Activated T-helper 9 cell treated with anti-CD3 and anti-CD28 coated beads, Interleukin-2, amount 50 U/mL, for 16 hours (primary cell): ENCODE measurements around the gene POC1A.

ENCODE experiments used
- DNase-seq: peaks from one replicate; pipeline ENCODE4 v3.0.0-alpha.2; 2020; ENCODE audit warnings: low read depth

The POC1A gene

DNA sequence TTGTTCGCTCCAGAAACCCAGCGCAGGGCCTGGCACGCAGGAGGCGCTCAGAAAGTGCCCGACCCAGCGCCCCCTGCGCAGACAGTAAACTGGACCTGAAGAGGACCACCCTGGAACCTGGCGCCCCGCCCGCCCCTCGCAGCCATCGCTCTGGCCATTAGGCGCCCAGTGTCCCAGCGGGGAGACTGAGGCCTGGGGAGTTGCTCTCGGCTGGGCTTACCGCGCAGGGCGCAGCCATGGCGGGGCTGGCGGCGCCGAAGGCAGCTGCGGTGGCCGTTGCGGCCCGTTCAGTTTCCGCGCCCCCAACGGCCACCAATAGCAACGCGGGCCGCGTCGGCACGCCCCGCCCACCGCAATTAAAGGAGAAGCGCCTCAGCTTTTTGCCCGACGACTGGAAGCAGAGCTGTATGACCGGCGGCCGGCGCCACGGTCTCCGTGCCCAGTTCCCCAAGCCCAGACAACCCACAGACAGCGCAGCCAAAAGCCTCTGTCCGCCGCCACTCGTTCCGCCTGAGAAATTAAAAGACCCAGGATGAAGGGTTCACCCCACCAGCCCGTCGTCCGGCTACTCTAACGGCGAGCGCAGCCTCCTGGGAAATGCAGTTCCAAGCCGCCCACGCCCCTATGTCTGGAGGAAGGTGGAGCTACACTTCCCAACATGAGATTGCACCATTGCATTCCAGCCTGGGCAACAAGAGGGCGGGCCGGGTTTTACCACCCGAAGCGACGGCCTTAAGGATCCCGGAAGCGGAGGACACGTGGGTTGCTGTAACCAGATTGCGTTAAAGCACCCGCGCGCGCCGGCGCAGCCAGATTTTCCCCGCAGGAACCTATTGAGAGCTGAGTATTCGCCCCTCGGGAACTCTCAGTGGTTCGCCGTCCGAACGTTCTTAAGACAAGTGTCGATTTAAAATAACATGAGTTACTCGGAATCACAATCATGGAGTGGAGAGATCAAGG, at the start of gene POC1A:
Gene POC1A, minus strand, starts transcription at position 289 of the 960 bp plus-strand sequence. Its CDS starts 51 bp downstream, at position 238.
- DNase-seq: peak; percentile 80

DNA sequence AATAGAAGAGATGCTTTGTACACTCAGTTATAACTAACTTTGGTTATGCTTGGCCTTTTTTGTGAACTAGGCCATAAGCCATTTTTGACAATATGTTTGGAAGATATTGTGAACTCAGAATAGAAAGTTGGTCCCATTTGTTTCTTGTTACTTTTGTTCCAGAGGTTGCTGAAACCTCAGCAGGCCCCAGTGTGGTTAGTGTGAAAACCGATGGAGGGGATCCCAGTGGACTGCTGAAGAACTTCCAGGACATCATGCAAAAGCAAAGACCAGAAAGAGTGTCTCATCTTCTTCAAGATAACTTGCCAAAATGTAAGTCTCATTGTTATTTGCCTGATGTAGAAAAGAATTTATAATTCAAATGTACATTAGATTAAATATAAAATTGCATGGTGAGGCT, 49.5 kb upstream of the POC1A start:
- DNase-seq: no peak

DNA sequence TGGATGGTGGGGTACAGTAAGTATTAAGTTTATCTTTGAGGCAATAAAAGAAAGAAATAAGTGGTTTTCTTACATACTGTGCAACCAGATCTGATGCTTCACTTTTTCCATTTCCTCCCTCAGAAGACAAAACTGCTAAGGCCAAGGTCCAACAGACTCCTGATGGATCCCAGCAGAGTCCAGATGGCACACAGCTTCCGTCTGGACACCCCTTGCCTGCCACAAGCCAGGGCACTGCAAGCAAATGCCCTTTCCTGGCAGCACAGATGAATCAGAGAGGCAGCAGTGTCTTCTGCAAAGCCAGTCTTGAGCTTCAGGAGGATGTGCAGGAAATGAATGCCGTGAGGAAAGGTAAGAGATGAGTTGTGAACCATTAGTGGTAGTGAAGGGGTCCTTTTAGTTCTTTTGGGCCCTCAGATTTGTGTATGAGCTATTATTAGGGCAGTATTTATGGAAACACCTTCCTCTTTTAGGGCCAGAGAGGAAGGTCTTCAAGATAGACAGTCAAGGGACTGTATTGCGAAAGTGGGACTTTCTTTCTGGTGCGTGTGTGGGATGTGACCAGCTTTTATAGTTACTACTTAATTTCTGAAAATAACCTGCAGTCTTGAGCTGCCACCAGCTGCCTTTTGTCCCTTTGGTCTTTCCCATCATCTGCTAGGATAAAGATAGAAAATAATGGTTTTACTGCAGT, 48.3 kb upstream of the POC1A start:
- no peak for DNase-seq

DNA sequence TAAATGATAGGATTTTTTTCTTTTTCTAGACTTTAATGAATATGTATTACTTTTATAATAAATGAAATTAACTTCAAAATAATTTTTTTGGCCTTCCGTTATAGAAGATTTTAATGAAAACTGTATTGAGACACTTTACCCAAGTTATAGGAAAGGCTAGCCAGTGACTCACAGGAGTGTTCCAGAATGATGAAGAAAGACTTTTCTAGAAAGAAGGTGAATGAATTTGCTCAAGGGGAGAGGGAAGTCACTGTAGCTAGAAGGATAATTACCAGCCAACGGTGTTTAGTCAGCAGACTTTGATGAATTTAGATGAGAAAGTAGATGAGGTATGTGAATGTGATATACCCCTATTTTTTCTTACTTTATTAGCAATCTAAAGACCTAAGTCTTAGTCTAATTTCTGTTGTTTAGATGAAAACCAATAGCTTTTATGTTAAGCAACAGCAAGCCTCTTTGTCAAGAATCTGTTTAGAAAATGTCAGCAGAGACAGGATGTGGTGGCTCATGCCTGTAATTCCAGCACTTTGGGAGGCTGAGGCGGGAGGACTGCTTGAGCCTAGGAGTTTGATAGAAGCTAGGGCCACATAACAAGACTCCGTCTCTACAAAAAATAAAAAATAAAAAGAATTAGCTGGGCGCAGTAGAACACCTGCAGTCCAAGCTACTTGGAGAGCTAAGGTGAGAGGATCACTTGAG, 46.9 kb upstream of the POC1A start:
- DNase-seq: no peak

DNA sequence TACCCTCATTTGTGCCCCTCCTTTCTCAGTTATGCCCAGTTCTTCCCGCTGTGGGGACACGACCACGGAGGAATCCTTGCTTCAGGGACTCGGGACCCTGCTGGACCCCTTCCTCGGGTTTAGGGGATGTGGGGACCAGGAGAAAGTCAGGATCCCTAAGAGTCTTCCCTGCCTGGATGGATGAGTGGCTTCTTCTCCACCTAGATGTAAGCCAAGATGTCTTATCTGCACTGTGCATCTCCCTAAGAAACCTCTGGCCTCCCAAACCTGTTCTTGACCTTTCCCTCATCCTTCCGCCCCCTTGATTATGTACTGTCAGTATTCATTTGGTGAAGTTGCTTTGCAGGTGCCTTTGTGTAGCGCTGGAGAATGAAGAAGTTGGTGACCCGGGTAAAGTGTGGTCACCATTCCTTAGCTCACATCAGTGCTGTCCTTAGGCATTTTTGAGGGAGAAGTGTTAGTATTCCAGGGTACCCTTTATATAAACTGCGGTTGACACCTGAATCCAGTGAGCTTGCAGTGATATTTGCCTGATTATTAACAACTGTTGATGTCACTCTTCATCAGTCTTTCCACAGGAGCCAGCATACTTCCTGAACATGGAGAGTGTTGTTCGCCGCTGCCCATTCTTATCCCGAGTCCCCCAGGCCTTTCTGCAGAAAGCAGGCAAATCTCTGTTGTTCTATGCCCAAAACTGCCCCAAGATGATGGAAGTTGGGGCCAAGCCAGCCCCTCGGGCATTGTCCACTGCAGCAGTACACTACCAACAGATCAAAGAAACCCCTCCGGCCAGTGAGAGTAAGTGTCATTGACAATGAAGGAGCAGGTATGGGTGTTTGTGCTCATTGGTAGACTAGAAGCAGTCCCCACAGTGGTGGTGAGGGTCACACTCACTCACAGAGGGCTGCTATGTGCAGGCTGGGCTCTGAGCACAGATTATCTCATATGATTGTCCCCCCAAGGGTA, 44.7 kb upstream of the POC1A start:
- DNase-seq: no peak

DNA sequence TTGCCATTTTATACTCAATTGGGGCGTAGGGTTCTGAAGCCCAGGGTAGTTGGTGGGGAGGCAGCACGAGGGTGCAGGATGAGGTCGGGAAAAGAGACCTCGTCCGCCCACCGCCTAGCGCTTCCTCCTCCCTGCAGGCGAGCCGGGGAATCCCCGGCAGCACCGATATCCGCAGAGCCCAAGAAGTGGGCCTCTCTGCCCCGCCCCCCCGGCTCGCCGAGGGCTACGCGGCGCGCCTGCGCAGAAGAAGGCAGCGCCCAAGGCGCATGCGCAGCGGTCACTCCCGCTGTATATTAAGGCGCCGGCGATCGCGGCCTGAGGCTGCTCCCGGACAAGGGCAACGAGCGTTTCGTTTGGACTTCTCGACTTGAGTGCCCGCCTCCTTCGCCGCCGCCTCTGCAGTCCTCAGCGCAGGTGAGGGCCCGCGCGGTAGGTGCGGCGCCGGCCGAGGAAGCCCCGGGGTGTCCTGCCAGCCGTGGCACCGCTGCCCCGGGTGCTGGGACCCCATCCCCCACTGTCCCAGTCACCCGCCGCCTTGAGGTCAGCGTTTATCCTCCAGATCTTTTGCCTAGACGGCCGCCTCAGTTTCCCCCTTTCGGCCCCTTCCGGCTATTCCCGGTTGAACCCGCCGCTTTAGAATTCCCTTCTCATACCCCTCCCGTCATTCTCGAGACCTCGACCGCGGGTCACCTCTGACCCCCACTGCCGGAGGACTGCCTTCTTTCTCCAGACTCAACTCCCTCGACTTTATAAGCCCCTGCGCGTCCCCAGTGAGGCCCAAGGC, 43.8 kb upstream of the POC1A start, which contains the start of gene ALAS1:
Gene ALAS1, plus strand, starts transcription at position 319 of the 784 bp plus-strand sequence. CDS start 1,082 bp downstream, outside the sequence.
- DNase-seq: peak; percentile 93

DNA sequence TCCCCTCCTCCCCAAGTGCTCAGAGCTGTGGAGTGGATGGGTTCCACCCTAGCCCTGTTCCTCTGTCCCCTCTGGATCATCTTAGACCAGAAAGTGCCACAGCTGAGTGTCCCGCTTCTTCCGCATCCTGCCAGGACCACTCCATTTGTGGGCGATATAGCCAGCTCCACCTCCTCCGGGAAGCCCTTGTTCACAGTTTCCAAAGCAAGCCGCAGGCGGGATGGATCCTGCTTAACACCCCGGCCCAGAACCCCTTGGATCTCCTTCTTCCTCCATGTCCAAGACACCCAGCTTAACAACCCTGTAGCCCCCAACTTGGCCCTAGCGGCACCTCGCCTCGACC, 43.2 kb upstream of the POC1A start:
- no peak for DNase-seq

DNA sequence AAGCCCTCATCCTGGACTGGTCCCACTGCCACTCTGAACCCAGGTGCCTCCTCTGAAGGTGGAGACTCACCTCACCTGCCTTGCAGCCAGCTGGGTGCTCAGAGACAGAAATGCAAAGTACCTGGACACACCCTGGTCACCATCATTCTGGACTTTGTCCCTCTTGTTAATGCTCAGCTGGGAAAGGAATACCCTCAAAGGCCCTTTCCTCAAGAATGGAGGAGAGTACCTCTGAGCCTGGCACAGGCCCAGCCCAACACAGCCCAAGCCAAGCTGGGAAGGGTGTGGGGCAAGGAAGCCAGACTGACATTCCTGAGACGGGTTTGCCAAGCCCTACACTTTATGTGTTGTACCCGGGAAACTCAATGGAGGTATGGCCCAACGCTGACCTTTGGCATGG, 42.8 kb upstream of the POC1A start:
- no peak for DNase-seq

DNA sequence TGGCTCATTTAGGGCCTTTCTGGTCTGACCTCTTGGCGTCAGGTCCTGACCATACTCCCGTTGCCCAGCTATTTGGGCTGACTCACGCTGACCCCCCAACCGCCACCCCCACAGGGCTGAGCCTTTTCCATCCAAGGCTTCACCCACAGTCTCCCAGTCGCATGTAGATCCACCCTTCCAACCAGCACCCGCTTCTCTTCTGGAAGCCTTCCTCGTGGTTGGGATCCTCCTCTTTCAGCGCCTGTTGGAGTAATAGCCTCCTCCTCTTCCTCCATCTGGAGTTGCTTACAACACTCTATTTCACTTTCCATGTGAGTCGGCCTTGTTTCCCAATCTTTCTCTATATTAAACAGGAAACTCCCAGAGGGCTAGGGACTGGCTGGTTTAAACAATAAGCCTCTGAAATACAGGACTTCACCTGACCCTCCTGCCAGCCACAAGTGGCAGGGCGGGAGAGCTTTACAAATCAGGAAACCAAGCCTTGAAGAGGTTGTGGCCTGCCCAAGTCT, 41.7 kb upstream of the POC1A start:
- DNase-seq: no peak

DNA sequence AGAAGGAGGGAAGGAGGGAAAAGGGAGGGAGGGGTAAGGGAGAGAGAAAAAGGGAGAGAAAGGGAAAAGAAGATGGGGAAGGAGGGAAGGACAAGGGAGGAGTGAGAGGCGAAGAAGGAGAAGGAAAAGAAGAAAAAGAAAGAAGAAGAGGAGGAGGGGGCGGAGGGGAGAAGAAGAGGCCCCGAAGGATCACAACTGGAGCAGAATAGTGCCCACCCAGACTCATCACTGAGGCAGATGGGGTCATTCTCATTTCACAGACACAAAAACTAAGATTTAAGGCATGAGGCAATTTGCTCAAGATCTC, 41.0 kb upstream of the POC1A start:
- no peak for DNase-seq

DNA sequence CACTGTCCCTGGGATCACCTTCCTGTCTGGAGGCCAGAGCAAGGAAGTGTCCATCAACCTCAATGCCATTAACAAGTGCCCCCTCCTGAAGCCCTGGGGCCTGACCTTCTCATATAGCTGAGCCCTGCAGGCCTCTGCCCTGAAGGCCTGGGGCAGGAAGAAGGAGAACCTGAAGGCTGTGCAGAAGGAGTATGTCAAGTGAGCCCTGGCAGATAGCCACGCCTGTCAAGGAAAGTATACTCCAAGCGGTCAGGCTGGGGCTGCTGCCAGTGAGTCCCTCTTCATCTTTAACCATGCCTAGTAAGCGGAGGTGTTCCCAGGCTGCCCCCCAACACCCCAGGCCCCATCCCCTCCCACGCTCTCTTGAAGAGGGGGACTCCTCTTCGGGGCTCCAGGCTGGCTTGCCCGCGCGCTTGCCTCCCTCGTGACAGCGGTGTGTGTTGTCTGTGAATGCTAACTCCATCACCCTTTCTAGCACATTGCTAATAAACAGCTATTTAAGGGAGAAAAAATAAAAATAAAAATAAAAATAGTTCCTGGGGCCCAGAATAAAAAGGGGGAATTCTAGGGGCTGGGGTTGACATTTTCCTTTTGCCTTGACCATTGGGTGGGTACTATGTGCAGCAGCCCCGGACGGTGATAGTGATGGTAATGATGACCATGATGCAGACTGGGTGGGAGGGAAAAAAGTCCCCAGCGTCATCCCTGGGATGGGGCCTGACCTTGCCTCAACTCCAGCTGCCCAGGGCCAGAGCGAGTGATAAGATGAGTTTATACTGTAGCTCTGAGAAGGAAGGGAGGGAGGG, 40.5 kb upstream of the POC1A start:
- DNase-seq: no peak

DNA sequence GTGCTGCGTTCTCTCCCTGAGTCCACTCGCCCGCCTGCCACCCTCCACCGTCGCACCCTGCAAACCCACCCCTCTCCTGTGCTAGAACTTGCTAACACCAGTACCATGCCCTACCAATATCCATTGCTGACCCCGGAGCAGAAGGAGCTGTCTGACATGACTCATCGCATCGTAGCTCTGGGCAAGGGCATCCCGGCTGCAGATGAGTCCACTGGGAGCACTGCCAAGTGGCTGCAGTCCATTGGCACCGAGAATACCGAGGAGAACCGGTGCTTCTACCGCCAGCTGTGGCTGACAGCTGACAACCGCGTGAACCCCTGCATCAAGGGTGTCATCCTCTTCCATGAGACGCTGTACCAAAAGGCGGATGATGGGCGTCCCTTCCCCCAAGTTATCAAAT, 38.8 kb upstream of the POC1A start:
- DNase-seq: no peak

DNA sequence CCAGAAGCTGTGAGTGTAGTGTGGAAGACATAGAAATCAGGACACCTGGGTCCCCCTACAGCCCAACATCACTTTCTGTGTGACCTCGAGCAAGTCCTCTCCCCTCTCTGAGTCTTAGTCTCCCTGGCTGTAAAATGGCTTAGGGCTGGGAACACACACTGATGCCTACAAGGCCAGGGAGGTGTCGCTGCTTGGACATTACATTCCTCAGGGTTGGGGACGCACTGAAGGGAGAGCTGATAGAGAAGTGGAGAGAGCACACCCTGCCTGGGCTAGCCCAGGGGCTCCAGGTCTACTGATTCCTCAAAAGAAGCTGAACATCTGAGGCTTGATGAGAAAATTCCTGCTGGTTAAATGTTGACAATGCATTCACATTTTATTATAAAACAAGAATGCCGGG, 37.4 kb upstream of the POC1A start:
- no peak for DNase-seq

DNA sequence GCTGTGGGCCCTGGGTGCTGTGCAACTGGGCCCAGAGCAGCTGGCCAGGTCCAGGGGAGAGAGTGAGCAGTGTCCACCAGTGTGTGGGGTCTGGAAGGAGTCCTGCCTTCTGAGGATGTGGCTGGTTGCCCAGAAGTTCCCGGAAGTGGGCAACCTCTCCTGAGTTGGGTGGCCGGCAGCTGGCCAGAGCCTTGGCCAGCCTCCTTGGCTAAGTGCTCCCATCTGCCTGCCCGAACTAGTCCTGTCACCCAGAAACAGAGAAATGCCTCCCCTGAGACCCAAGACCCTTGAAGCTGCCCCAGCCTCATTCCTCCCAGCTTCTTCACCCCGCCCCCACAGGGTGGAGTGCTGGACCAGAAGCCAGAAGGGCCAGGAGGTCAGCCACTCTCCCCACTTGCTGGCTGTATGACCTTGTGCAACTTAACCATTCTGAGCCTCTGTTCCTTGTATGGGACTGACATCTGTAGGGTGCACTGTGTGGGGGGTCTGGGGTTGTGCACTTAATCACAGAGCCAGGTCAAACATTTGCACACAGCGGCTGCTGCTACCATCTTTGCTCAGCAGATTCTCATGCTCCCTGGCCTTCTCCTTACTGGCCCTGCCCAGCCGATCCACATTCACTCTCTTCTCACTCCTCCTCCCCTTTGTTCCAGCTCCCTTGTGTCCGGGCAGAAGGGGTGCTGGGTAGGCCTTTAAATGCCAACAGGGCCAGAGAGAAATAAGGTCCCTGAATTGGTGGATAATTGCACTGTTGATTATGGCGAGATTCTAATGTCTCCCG, 36.3 kb upstream of the POC1A start:
- DNase-seq: no peak

DNA sequence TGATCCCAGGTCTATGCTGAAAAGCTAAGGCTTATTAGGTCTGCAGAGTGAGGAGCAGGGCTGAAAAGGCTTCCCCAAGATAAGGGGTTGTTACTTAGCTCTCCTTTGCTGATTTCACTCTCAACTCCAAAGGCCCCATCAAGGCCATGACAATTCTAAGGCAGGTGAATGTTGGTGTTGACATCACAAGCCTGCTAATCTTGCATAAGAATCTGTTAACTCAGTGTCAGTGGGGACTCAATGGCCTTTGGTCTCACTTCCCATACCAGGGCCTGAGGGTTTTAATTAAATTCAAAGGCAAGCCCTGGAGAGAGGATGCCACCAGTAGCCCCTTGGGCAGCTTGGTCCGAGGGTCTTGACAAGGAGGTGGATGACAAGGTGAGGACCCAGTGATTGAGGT, 34.3 kb upstream of the POC1A start:
- no peak for DNase-seq

DNA sequence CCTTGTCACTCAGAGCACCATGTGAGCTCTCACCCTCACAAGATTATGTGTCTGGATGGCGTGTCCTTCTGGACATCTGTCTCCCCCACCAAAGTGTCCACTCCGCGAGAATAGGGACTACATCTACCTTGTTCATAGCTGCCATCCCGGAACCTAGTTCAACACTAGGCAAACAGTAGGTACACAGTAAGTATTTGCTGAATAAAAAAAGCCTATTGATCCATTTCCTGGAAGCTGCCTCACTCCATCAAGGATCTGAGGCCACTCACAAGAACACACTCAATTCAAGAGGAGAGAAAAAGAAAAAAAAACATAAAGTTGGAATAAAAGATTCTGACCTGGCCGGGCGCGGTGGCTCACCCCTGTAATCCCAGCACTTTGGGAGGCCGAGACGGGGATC, 32.5 kb upstream of the POC1A start:
- DNase-seq: no peak

DNA sequence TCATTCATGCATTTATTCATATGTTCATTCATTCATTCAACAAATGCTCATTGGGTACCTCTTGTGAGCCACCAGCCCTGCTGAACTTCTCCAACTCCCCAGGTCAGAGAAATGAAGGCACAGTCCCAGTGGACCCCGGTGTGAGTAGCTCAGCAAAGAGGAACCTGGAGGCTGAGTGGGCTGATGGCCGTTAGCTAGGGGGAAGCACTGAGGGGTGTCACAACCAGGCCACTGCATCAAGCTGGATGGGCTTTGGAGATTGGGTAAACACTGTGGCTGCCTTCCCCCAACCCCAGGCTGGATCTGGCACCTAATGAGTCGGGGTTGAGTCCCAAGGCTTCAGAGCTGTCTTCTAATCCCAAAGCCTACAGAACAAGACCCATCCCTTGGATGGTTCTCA, 31.6 kb upstream of the POC1A start:
- DNase-seq: no peak

DNA sequence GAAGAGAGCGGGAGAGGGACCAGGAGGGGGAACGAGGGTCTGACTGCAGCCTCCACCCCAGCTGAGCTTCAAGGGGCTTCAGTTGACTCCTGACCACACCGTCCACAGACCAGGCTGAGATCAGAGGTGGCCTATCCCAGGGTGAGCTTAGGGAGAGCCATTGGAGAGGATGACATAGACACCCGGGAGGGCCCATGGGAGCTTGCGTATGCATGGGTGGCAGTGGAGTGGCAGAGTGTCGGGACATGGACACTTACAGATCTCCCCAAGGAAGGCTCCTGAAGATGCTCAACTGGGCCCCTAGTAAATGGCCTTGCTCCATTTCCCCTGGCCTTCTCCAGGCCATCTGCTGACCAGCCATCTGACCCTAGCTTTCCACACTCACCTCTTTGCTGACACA, 31.1 kb upstream of the POC1A start:
- no peak for DNase-seq

DNA sequence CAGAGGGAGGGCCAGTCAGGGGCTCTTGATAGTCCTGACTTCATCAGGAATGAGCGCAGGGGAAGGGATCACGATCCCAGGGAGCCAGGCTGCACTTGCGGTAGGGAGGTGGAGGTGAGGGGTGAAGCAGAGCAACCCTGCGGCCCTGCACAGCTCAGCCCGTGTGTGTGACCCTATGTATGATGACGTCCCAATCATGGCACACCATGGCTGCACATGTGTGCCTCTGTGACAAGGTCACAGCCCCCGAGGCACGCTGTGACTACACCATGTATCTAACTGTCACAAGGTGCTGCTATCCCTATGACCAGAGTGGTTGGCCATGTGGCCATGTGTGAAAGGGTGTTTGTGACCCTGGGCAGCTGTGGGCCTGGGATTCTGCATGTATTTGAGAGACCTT, 30.5 kb upstream of the POC1A start:
- DNase-seq: no peak
